SK-N-DZ (cell line): ENCODE measurements around the gene MATCAP1.

Source experiments
- DNase-seq: peaks from one replicate; pipeline ENCODE4 v3.0.0-alpha.2; 2015; ENCODE audit warnings: low spot score

MATCAP1 gene

GRCh38 chr16:67191411-67191994 lies 7.7 kb upstream of the MATCAP1 start:
- no peak for DNase-seq

DNA sequence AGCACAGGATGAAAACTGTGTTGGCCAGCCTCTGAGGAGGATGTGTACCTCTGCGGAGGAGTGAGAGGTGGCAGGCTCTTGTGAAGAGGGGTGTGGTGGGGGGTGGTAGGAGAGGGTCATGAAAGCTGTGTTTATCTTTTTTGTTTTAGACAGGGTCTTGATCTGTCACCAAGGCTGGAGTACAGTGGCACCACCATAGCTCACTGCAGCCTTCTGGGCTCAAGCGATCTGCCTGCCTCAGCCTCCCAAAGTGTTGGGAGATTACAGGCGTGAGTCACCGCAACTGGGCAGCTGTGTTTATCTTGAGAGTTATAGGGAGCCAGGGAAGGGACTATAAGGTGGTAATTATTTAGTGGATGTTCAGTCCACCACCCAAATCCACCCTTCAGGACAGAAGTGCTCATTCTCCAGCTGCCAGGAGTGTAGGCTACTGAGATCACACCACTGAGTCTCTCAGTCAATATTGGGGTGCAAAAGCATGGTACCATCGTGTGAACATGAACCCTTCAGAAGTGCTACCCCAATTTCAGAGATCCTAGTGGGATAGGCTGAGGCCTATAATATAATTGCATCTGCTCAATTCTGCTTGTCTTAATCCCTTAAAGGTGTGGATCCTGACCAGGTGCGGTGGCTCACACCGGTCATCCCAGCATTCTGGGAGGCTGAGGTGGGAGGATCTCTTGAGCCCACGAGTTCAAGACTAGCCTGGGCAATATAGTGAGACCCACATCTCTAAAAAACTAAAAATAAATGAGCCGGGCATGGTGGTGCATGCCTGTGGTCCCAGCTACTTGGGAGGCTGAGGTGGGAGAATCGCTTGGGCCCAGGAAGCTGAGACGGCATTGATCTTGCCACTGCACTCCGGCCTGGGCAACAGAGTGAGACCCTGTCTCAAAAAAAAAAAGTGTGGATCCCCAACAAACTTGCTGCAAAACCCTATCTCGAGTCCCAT lies 7.0 kb upstream of the MATCAP1 start:
- no peak for DNase-seq

- DNase-seq, result peak; percentile 81
Observed at GRCh38 chr16:67190041-67190440, 6.3 kb upstream of the MATCAP1 start, which contains the start of gene EXOC3L1. Gene EXOC3L1 (minus strand): TSS chr16:67190136. CDS start chr16:67189676, 460 bp downstream.

- no peak for DNase-seq
Observed at GRCh38 chr16:67188798-67189197, 5.0 kb upstream of the MATCAP1 start.

- no peak for DNase-seq
Observed at GRCh38 chr16:67188323-67188722, 4.6 kb upstream of the MATCAP1 start.

DNA sequence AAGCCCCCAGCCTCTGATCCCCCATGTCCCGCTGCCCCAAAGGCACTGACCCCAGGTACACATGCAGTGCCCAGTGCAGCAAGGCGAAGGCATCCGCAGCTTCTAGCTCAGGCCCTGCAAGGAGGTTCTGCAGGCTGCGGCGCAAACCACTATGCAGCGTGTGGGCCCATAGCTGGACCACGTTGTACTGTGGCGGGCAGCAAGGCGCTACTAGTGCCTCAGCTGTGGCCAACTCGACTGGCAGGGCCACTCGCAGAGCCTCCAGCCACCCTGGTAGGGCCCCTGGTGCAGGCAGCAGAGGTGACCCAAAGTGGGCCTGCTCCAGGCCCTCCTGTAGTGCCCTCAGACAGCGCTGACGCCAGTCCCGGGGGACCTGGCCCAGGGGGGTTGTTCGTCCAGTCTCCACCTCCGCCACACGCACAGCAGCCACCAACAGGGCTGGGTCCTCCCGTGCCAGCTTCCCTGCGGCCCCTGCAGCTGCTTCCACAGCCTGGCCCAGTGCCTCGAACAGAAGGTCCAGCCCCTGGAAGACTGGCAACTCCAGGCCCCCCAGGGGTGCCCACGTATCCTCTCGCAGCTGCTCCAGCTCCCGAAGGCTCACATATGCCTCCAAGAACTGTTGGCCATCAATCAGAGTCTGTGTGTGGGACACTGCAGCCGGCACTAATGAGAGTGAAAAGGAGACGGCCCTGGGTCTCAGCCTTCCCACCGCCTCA lies 3.6 kb upstream of the MATCAP1 start:
- DNase-seq, result no peak

- no peak for DNase-seq
Observed at GRCh38 chr16:67186550-67186950, 2.8 kb upstream of the MATCAP1 start.

- no peak for DNase-seq
Observed at GRCh38 chr16:67185651-67186134, 1.9 kb upstream of the MATCAP1 start.

DNA sequence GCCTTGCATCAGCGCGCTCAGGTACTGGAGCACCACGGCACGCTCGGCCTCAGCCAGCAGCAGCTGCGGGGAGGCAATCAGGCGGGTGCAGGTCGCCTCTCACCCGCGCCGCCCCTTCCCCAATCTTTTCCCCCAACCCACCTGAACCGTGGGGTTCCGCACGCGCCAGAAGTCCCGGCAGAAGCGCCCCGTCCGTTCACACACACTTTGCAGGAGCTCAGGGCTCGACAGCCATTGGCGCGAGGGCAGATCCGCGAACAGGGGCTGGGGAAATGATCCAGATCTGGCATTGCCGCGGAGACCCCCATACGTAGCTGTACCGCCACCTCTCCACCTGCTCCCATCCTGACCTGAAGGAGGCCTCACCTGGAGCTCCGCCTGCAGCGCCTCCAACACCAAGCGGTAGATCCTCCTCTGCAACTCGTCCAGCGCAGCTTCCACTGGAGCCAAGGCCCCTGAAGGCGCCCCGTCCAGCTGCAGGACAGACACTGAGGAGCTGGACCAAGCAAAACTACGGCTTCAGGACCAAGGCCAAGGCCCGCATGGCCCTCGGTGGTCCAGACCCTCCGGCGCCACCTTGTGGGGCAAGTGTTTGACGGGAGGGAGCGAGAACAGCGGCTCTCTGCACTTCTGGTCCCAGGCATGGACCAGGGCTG lies 1.4 kb upstream of the MATCAP1 start:
- peak; percentile 86 for DNase-seq

DNA sequence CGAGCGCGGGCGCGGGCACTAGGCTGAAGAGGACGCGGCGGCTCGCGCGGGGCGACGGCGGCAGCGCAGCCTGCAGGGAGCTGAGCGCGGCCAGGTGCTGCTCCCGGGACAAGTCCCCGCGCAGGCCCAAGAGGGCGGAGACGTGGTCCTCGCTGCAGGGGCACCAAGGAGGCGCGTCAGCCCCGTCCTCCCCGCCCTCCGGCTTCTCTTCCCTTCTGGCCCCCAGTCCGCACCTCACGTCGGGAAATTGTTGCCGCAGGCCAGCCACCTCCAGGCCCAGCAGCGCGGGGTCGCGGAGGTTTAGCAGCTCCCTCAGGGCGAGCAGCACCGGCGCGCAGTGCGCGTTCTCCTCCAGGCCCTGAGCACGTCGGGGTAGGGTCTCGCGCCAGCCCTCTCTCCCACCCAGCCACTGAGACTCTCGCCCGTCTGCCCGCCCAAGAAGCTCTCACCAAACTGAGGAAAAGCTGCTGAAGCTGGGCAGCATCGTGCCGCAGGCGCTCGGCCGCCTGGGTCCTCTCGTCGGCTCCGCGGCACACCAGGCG lies 761 bp upstream of the MATCAP1 start:
- DNase-seq, result no peak

- no peak for DNase-seq
Observed at GRCh38 chr16:67183284-67183626, 508 bp downstream of the MATCAP1 start.

GRCh38 chr16:67182288-67182687 lies 1.5 kb downstream of the MATCAP1 start:
- no peak for DNase-seq

DNA sequence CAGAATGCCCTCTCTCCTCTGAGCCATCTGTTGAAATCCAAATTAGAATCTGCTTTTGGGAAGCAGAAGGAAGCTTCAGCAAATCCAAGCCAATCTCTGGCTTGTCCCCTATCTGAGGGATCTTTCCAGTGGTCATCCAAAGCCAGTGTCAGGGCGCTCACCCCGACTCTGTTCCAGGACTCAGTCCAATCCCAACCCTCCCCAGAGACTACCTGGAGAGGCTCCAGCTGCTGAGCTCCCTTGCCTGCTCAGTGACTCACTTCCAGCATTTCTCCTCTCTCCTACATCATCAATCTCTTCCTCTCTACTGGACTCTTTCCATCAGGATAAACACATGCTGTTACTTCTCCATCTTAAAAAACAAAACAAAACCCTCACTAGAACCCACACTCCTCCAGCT lies 2.4 kb downstream of the MATCAP1 start:
- no peak for DNase-seq

- DNase-seq, result no peak
Observed at GRCh38 chr16:67180166-67180565, 3.6 kb downstream of the MATCAP1 start.

GRCh38 chr16:67179421-67180080 lies 4.2 kb downstream of the MATCAP1 start:
- no peak for DNase-seq

- no peak for DNase-seq
Observed at GRCh38 chr16:67177743-67178699, 5.7 kb downstream of the MATCAP1 start.

- no peak for DNase-seq
Observed at GRCh38 chr16:67176662-67177061, 7.1 kb downstream of the MATCAP1 start.

- DNase-seq, result no peak
Observed at GRCh38 chr16:67174706-67175231, 9.0 kb downstream of the MATCAP1 start.
